ENCODE results near the gene JAM3. TPM values are rescaled to one million over a fixed set of nuclear protein-coding genes. Genes with fewer than 3 reads are reported as not detected.

Gene JAM3
- total RNA-seq, 1 donor from 2014 or later: 68.1 TPM

DNA sequence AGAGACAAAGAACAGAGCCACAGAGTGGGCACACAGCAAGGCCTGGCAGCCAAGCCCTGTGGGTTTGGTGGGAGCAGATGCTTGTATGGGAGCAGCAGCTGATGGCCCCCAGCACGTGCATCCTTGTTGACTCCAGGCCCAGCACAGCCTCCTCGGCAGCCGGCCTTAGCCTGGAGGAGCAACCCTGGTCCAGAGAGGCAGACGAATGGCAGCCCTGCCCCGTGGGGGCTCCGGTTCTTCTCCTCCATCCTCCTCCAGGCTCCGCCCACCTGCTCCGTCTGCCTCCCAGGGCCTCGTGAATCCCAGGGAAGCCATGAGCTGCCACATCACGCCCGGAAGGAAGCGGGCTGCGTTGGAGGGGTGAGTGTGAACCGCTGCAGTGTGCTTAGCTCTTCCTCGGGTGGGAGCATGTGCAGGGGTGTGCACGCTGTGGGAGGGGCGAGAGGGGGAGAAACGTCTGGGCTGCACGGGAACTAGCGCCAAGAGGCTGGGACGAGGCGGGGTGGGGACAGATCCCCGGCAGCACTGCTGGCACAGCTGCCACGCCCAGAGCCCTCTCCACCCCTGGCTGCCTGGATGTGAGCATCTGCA lies 36.3 kb upstream of the JAM3 start:
- Histone ChIP-seq H3K4me2 (no peak overlapping the region), H3K9ac (no peak overlapping the region), H3K4me3 (no peak overlapping the region), H3F3A (ENCODE audit: low read depth) (peaks cover 25% of the 10 kb centered on the region), H3K27me3 (peaks cover 41% of the 10 kb centered on the region), H3K79me2 (ENCODE audit: low read depth) (no peaks in the 10 kb centered on the region), H2AFZ (replicated peaks) (no peak overlapping the region), H3K27ac (no peak overlapping the region), H3K36me3 (no peaks in the 10 kb centered on the region), H3K9me3 (ENCODE audit: low read depth) (no peaks in the 10 kb centered on the region), H3K4me1 (peaks cover 20% of the 10 kb centered on the region), H4K20me1 (ENCODE audit: low read depth) (no peaks in the 10 kb centered on the region)
- H3K27ac Mint-ChIP-seq: no peak overlapping the region
- TF ChIP-seq EZH2phosphoT487 (IDR thresholded peaks at IDR 0.05): no peak
- no peak for TF ChIP-seq EZH2 (IDR thresholded peaks at IDR 0.05)
- TF ChIP-seq, protein P1, sequence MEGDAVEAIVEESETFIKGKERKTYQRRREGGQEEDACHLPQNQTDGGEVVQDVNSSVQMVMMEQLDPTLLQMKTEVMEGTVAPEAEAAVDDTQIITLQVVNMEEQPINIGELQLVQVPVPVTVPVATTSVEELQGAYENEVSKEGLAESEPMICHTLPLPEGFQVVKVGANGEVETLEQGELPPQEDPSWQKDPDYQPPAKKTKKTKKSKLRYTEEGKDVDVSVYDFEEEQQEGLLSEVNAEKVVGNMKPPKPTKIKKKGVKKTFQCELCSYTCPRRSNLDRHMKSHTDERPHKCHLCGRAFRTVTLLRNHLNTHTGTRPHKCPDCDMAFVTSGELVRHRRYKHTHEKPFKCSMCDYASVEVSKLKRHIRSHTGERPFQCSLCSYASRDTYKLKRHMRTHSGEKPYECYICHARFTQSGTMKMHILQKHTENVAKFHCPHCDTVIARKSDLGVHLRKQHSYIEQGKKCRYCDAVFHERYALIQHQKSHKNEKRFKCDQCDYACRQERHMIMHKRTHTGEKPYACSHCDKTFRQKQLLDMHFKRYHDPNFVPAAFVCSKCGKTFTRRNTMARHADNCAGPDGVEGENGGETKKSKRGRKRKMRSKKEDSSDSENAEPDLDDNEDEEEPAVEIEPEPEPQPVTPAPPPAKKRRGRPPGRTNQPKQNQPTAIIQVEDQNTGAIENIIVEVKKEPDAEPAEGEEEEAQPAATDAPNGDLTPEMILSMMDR (IDR thresholded peaks at IDR 0.05): no peak
- peaks cover 39% of the 10 kb centered on the region for H3K27me3 Mint-ChIP-seq (ENCODE audit: insufficient read depth, low read depth)
- no peaks in the 10 kb centered on the region for H3K36me3 Mint-ChIP-seq
- no peaks in the 10 kb centered on the region for H3K9me3 Mint-ChIP-seq
- H3K4me3 Mint-ChIP-seq: peak overlapping the region; percentile 22
- H3K4me1 Mint-ChIP-seq: peaks cover 61% of the 10 kb centered on the region
- no peak for DNase-seq (ENCODE audit: low spot score)

DNA sequence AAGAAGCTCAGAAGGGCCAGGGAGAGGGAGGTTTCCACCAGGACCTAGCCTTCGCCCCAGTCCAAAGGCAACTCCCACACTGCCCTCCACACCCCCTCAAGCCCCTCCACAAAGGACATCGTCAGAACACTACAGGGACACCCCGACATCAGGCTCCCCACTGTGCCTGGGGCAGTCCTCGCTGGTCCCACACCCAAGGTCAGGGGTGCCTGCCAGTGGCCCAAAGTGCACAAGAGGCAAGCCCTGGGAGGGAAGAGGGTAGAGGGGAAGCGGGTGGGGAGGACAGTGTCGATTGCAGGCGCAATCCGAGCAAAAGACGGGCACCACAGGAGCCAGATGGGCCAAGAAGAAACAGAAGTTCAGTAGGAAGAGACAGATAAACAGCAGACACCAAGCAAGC lies 35.6 kb upstream of the JAM3 start:
- H3K27ac ChIP-seq: no peak overlapping the region
- H3K9ac ChIP-seq: no peak overlapping the region
- peak overlapping the region; percentile 18 for H2AFZ ChIP-seq (replicated peaks)
- peak overlapping the region; percentile 63 for H3K4me2 ChIP-seq
- H3K4me1 ChIP-seq: peaks cover 25% of the 10 kb centered on the region
- no peaks in the 10 kb centered on the region for H3K9me3 Mint-ChIP-seq
- H3F3A ChIP-seq (ENCODE audit: low read depth): peaks cover 32% of the 10 kb centered on the region
- H3K36me3 Mint-ChIP-seq: no peaks in the 10 kb centered on the region
- DNase-seq (ENCODE audit: low spot score): no peak
- no peaks in the 10 kb centered on the region for H3K36me3 ChIP-seq
- TF ChIP-seq EZH2phosphoT487 (IDR thresholded peaks at IDR 0.05): no peak
- TF ChIP-seq, protein P1 (IDR thresholded peaks at IDR 0.05): no peak
- TF ChIP-seq EZH2 (IDR thresholded peaks at IDR 0.05): no peak
- peaks cover 62% of the 10 kb centered on the region for H3K4me1 Mint-ChIP-seq
- H4K20me1 ChIP-seq (ENCODE audit: low read depth): no peaks in the 10 kb centered on the region
- H3K27me3 ChIP-seq: peaks cover 41% of the 10 kb centered on the region
- no peaks in the 10 kb centered on the region for H3K79me2 ChIP-seq (ENCODE audit: low read depth)
- H3K9me3 ChIP-seq (ENCODE audit: low read depth): no peaks in the 10 kb centered on the region
- no peak overlapping the region for H3K4me3 ChIP-seq
- peak overlapping the region; percentile 73 for H3K4me3 Mint-ChIP-seq
- H3K27ac Mint-ChIP-seq: peak overlapping the region; percentile 80
- H3K27me3 Mint-ChIP-seq (ENCODE audit: insufficient read depth, low read depth): peaks cover 38% of the 10 kb centered on the region

DNA sequence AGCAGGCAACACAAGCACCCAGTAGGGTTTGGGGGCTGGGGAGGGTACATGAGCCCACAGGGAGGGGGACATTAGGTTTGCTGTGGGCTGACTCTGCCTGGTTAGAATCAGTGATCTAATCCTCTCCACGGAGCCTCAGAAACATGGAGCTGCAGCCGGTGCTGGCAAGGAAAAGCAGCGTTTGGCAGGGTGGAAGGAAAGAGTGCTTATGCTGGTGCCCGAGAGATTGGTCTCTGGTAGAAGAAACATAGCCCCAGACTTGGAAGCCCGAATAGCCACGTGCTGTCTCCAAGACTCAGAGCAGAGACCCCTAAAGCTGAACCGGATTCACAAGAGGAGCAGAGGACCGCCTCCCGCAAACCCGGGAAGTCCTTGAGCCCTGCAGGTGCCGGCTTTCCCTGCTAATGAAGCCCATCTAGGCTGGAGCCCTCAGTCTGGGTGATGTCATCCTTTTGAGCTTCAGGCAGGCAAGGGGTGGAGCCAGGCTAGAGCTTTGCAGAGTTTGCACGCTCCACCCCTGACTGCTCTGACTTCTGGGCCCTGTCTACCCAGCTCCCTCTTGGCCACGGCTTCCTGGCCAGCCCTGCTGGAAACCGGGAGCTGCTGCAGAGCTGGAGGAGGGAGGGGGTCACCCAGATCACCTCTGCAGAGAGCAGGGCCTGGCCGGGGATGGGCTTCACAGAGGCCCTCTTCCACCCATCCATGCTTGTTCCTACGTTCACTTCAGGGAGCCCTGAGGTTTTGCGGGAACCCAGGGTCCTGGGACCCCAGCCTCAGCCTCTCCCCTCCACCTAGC lies 35.0 kb upstream of the JAM3 start:
- no peaks in the 10 kb centered on the region for H3K9me3 ChIP-seq (ENCODE audit: low read depth)
- H3K36me3 ChIP-seq: no peaks in the 10 kb centered on the region
- H3K4me2 ChIP-seq: peak overlapping the region; percentile 63
- H3K36me3 Mint-ChIP-seq: no peaks in the 10 kb centered on the region
- H3K4me1 ChIP-seq: peaks cover 29% of the 10 kb centered on the region
- H3K79me2 ChIP-seq (ENCODE audit: low read depth): no peaks in the 10 kb centered on the region
- H3K4me3 Mint-ChIP-seq: peak overlapping the region; percentile 73
- H4K20me1 ChIP-seq (ENCODE audit: low read depth): no peaks in the 10 kb centered on the region
- no peak overlapping the region for H3K9ac ChIP-seq
- peaks cover 35% of the 10 kb centered on the region for H3K27me3 Mint-ChIP-seq (ENCODE audit: insufficient read depth, low read depth)
- H3K27me3 ChIP-seq: peaks cover 37% of the 10 kb centered on the region
- no peak overlapping the region for H3K4me3 ChIP-seq
- H3K27ac ChIP-seq: no peak overlapping the region
- peak; percentile 93 for DNase-seq (ENCODE audit: low spot score)
- peak overlapping the region; percentile 18 for H2AFZ ChIP-seq (replicated peaks)
- TF ChIP-seq, protein P1 (IDR thresholded peaks at IDR 0.05): no peak
- TF ChIP-seq EZH2 (IDR thresholded peaks at IDR 0.05) (no peak), EZH2phosphoT487 (IDR thresholded peaks at IDR 0.05) (no peak)
- H3K4me1 Mint-ChIP-seq: peaks cover 66% of the 10 kb centered on the region
- H3K27ac Mint-ChIP-seq: peak overlapping the region; percentile 80
- no peaks in the 10 kb centered on the region for H3K9me3 Mint-ChIP-seq
- H3F3A ChIP-seq (ENCODE audit: low read depth): peaks cover 36% of the 10 kb centered on the region
